Midbrain (tissue), 1 donor: Measurements from ENCODE around the gene IQGAP1.

Experiments used
- DNase-seq: peaks from one replicate; lab custom pipeline; 2025; lab: John Stamatoyannopoulos, UW

Gene IQGAP1

DNA sequence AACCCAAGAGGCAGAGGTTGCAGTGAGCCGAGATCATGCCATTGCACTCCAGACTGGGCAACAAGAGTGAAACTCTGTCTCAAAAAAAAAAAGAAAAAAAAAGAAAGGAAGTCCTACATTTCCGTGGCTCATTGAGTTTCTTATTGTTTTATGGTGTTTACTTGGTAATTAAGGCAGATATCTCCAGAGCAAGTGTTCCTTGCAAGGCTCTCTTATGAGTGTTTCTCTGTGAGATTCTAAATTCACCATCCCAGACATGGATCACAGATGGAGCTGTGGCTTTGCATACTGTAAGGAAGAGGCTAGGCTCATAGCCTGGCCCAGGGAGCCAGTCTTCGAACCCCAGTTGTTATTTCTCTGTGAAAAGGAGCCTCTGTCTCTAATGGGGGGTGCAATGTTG is 53.0 kb downstream of the IQGAP1 start:
- no peak for DNase-seq

DNA sequence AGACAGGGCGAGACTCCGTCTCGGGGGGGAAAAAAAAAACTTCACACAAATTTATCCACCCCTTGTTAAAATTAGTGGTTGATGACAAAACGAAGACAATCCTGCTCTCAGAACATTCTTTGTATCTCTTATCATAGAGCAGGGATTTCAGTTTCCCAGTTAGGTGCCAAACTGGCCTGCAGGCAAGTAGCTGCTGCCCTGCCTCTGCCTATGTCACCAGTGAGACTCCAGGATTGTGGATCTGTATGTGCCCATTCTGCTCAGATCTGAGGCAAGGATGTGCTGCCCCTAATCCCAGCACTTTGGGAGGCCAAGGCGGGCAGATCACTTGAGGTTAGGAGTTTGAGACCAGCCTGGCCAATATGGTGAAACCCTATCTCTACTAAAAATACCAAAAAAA is 54.4 kb downstream of the IQGAP1 start:
- no peak for DNase-seq

DNA sequence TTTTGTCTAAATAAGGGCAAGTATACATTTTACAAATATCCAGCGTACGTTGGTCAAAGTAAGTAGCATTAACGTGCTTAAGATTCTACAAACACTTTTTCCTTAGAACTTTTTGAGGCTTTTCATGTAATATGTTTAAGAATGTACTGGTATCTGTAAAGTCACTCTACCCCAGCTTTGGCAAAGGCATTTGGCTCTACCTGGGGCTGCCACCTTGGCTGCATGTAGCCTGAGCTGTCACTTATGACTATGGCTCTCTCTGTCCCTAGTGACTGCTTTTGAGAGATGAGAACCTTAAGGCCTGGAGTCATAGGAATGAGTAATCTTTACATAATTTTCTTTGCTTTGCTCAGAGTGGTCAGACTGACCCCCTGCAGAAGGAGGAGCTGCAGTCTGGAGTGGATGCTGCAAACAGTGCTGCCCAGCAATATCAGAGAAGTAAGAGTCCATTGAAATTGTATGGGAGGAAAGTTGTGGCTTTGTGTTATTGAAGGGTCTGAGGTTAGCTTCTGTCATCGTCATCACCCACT is 61.2 kb downstream of the IQGAP1 start:
- no peak for DNase-seq

DNA sequence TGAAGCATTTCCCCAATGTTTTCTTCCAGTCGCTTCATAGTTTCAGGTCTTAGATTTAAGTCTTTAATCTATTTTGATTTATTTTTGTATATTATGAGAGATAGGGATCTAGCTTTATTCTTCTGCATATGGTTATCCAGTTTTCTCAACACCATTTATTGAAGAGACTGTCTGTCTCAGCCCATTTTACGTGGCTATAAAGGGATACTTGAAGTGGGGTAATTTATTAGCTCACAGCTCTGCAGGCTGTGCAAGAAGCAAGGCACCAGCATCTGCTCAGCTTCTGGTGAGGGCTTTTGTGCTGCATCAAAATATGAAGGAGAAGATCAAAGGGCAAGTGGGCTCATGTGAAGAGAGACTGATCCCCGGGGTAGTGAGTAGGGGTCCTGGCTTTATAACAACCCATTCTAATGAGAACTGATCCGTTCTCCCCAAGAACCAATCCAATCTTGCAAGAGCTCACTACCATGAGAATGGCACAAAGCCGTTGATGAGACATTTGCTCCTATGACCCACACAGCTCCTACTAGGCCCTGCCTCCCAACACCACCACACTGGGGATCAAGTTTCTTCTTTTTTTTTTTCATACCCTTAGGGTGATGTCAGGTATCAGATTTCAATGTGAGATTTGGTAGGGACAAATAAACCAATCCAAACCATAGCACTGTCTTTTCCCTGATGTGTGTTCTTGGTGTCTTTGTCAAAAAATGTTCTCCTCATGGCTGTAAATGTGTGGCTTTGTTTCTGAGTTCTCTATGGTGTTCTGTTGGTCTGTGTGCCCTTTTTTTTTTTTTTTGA is 63.2 kb downstream of the IQGAP1 start:
- DNase-seq: no peak

DNA sequence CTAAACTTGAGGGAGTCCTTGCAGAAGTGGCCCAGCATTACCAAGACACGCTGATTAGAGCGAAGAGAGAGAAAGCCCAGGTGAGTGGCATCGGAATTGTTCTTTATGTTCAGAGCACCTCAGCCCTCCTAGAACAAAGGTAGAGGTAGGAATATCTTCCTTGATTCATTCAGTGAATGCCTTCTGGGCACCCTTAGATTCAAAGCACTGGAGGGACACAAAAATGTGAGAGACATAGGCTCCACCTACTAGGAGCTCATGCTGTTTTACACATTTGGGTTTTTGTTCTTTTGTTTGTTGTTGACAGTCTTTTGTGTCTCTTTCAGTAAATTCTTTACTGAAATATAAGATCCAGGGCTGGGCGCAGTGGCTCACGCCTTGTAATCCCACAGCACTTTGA is 68.2 kb downstream of the IQGAP1 start:
- DNase-seq: no peak

DNA sequence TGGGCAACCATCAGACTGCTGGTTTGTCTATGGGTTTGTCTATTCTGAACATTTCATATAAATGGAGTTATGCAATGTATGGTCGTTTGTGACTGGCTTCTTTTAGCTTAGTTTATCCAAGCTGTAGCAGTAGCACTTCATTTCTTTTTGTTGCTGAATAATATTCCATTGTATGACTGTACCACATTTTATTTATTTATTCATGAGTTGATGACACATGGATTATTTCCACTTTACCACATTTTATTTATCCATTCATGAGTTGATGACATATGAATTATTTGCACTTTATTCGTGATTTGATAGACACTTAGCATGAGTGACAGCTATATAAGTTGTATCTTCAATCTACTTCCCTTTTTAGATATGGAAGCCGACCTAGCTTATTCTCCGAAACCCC is 70.0 kb downstream of the IQGAP1 start:
- DNase-seq: no peak

DNA sequence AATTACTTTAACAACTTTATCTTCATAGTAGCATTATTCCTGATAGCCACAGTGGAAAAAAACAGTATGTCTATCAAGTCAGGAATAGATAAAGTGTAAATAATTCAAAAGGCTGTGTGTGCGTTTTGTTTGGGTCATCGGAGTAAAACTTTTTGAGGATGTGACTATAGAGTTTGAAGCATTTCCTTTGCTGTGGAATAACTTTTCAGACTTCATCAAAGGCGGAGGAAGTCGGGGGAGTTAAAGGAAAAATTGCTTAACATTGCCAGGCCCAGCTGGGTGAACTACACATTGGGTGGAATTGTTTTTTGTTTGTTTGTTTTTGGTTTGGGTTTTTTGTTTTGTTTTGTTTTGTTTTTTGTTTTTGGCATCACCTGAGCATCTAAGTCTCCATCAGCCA is 71.3 kb downstream of the IQGAP1 start:
- no peak for DNase-seq

DNA sequence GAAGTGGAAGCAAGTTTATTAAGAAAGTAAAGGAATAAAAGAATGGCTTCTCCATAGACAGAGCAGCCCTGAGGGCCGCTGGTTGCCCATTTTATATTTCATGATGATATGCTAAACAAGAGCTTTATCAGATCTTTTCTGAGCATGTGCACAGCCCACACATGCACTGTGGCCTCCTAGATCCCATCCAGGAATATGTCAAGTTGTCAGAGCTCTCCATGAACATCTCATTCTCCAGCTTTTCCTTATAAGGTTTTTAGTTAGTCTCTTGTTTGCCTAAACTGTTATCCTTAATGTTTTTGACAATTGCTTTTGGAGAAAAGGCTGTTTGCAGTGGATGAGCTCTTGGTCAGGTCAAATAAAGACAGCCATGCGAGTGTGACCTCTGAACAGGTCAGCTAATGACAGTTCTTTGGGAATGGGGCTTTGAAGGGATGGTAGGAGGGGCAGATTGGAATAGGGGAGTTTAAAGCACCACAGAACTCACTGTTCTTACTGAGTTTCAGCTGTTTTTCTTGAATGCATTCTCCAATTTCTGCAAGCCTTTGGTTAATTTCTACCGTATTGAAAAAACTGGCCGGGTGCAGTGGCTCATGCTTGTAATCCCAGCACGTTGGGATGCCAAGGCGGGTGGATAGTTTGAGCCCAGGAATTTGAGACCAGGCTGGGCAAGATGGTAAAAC is 72.2 kb downstream of the IQGAP1 start:
- DNase-seq: no peak

DNA sequence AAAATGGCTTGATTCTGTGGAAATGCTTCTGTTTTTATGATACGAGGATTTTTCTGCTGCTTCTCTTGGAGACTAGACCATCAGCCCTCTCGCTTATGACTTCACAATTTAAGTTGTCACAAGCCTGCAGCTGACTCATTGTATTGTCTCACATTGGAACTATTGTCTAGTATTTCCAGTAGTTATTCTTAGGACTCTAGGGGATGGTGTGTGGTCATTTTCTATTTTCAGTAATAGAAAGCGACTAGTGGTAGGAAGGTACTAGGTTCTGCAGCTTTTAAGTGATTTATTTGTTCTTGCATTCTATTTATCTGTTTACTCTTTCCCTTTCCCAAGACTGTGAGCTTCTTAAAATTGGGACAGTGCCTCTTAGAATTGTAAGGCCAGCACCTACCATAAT is 75.3 kb downstream of the IQGAP1 start:
- DNase-seq: peak; percentile 89

DNA sequence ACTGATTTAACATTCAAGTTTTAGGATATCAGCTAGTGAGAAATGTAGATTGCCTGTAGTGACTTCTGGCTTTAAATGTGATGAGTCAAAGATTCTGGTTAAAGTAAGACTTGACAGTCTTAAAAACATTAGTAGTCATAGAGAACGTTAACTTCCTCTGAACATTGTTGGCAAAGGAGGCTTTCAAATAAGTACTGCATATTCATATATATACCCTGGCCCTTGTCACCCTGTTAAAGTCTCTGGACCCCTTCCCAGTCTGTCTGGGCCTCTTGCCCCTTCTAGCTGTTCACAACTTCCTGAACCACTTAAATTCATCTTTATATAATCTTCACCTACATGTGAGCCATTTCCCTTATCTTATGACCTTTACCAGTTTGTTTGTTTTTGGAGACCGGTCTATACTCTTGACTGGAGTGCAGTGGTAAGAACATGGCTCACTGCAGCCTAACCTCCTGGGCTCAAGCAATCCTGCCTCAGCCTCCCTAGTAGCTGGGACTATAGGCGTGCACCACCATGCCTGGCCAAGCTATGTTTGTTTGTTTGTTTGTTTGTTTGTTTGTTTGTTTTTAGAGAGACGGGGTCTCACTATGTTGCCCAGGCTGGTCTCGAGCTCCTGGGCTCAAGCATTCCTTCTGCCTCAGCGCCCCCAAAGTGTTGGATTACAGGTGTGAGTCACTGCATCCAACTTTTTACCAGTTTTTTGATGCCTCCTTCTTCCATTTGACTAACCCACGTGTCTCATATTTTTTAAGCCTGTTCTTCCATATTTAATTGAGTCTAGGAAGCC is 77.3 kb downstream of the IQGAP1 start:
- DNase-seq: no peak

DNA sequence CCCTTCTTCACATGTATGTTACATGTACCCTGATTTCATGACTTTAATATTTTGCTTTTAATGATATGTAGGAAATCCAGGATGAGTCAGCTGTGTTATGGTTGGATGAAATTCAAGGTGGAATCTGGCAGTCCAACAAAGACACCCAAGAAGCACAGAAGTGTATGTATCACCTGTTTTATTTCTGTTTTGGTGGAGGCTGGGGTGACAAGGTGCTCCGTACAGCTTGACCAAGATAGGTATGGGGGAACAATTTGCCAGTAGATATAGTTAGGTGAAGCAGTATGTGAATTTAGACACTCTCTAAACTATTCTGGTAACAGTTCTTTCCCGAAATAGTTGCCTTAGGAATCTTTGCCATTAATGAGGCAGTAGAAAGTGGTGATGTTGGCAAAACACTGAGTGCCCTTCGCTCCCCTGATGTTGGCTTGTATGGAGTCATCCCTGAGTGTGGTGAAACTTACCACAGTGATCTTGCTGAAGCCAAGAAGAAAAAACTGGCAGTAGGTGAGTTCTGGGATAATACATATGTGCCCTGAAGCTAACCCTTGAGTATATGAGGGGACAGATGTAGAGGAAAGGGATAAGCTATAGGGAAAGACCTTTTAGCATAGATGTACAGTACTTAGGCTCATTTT is 78.0 kb downstream of the IQGAP1 start:
- no peak for DNase-seq

DNA sequence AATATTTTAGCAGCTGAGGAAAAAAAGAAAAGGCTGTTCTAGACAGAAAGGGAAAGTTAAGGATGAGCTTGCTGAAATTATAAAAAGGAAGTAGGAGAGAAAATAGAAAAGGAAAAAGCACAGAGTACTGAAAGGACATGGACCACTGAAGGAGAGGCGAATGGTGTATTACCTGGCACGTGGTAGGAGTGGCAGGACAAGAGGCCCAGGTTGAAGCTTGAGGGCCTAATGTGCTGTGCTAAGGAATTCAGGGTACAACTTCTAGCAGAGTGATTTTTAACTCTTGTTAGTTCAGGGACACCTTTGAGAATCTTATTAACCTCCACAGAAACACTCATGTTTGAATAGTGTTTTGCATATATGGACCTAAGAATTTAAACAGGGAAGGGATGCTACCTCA is 81.7 kb downstream of the IQGAP1 start:
- no peak for DNase-seq

DNA sequence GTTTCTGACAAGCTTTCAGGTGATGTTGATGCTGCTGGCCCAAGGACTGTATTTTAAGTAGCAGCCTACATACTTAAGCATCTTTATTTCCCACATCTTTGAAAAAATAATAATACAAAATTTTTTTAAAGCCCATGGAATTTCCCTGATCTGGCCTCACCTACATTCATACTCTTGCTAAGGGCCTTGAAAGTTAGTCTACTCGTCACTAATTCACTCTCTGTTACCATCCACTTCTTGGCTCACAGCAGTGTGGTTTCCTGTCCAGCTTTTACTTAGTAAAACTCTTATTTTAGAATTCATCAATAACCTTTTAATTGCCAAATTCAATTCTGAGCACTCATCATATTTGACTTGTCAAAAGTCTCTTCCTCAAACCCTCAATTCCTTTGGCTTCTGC is 82.4 kb downstream of the IQGAP1 start:
- DNase-seq: no peak

DNA sequence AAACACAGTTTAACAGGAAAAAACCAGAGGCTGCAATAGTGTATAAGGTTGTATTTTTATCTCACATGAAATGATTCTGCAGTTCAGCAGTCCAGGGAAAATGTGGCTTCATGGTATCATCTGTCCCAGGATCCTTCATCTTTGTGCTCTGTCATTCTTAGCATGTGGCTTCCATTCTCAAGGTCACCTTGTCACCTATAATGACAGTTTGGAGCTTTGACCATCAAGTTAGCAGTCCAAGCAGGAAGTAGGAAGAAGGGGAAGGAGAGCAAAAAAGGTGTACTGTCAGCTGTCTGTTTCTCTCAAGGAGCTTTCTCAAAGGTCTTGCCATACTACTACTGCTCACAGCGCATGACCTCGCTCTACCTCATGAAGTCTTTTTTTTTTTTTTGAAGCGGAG is 83.1 kb downstream of the IQGAP1 start:
- DNase-seq: no peak

DNA sequence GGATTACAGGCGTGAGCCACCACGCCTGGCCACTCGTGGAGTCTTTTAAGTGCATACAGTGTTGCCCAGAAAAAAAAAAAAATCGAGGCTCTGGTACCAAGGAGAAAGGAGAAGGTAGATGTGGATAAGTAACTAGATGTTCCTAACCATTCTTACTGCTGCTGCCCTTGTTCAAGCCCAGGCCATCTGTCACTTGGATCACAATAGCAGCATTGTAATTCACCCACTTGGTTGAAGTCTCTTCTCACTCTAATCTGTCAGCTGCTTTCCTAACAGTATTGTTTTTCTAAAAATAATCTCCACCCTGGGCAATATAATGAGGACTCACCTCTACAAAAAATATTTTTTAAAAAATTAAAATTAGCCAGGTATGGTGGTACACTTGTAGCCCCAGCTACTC is 83.7 kb downstream of the IQGAP1 start:
- DNase-seq: peak; percentile 76

DNA sequence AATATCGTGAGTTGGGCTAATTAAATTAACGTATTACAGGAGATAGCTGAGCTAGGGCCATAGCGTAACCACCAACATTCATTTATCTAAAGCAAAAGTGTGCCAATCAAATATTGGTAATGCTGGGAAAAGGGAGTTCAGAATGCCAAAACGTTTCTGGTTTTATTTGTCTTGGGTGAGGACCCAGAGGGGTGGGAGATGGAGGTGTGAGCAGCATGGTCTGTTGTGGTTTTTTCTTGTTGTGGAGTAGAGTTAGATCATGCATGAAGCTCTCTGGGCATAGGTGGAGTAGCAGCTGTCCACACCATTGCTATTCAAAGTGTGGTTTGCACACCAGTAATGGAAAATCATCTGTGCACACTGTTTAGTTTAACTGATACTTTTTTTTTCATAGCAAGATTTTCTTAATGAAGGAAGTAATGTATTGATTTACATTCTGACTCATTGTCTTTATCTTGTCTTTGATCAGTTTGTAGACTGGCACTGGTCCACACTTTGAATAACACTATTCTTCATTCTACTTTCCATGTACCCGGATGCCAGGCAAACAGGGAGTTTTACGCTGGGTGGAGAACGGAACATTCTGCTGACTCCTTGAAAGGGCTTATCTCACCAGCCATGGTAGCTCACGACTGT is 90.9 kb downstream of the IQGAP1 start:
- no peak for DNase-seq

DNA sequence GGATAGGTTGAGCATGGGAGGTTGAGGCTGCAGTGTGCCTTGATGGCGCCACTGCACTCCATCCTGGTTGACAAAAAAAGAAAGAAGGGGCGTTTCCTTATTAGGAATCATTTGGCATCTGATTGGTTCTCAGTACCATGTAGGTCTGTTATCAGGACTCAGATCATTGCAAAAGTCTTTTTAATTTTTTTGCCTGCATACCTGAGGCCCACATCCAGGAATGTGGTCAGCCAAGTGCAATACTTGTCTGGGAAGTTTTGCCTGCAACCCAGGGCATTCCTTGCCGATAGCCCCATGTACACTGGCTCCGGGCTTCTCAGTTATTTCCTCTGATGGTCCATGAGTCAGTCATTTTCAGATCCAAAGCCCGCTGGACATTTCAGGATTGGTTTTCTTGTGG is 91.6 kb downstream of the IQGAP1 start:
- DNase-seq: no peak

DNA sequence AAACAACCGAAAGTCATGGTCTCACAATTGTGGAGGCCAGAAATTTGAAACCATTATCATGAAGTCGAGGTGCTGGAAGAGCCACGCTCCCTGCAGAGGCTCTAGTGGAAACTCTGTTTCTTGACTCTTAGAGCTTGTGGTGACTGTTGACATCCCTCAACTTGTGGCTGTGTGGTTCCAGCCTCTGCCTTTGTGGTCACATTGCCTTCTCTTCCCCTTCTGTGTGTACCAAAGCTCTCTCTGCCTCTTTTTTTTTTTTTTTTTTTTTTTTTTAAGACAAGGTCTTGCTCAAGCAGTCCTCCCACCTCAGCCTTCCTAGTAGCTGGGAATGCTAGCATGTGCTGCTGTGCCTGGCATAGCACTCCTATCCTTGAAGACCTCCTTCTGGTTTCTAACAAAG is 93.0 kb downstream of the IQGAP1 start:
- DNase-seq: no peak

DNA sequence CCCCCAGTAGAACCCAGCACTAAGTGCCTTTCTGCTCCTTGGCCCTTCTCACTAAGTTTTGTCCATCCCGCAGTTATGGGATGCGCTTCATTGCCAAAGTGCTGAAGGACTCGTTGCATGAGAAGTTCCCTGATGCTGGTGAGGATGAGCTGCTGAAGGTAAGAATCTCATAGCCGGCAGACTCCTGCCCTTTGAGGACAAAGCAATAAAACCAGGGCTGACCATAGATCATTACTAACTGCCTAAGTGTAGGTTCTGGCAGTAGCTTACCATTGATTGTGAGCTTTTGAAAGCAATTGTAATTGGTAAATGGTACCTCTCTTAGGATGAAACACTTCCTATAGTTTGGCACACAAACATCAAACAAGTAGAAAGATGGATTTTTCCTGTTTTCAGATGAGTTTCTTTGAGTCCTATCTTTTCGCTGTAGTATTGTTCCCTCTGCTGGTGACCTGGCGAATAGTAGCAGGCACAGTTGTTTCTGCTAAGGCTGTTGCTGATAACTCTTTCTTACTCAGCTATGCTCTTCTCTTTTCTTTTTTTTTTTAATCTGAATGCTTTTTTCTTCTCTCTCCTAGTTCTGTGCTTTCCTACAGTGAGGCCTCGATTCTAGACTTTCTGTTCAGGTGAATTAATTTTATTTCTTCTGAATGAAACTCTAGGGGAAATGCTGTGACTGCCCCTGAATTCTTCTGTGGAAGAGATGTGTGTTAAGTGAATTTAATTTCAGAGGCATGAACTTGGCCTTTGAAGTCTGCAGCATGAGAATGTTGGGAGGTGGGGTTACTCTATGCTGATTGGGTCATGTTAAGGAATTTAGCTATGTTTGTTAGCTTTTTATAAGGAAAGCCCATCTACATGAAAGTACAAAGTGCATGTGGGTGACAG is 94.3 kb downstream of the IQGAP1 start:
- peak; percentile 81 for DNase-seq

DNA sequence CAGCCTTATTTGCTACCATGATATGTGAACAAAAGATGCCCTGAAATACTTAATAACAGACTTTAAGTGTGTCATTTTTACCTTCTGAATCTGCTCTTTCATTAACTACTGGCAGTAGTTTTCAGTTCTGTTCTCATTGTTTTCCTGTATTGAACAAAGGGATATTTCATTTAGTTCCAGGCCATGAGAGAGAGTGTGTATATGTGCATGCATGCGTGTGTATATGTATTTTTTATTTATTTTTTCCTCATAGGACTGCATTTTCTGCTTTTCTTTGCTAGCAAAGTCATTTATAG is 94.9 kb downstream of the IQGAP1 start:
- DNase-seq: peak; percentile 29

DNA sequence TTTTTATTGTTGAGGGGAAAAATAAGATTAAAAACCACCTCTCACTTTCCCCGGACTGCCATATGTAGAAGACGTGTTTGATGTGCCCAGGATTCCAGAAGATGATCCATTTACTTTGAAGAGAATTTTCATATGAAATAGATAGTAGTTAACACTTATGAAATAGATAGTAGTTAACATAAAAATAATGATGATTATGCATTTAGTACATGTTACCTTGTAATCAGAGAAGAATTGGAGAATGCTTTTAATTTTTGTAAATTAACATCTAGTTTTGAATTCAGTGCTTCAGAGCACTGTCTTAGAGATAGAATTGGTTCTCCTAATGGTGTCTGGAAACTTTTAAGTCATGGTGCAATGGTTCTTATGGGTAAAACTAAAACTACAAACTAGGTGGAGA is 95.6 kb downstream of the IQGAP1 start:
- no peak for DNase-seq
